Nephron progenitor cell (in vitro differentiated cells): Measurements from ENCODE around the gene DYRK4.
A peak's percentile ranks its signal among the peaks of the same experiment; 100 is the strongest.

Experiments used
- DNase-seq: peaks from one replicate; pipeline ENCODE4 v3.0.0; 2021
- H3K27ac Mint-ChIP-seq: 2 replicates; pipeline ENCODE4 v1.8.0; 2021; ENCODE audit warnings: mild to moderate bottlenecking, moderate library complexity, mixed read lengths
- H3K27me3 Mint-ChIP-seq: 2 replicates; pipeline ENCODE4 v1.8.0; 2021; ENCODE audit warnings: mild to moderate bottlenecking, low read depth, mixed read lengths; ENCODE audit not compliant: poor library complexity
- H3K36me3 Mint-ChIP-seq: 2 replicates; pipeline ENCODE4 v1.8.0; 2021; ENCODE audit warnings: low read depth, mixed read lengths
- H3K4me1 Mint-ChIP-seq: 2 replicates; pipeline ENCODE4 v1.8.0; 2021; ENCODE audit warnings: mixed read lengths
- H3K4me3 Mint-ChIP-seq: 2 replicates; pipeline ENCODE4 v1.8.0; 2021; ENCODE audit warnings: mild to moderate bottlenecking, moderate library complexity, mixed read lengths
- H3K9me3 Mint-ChIP-seq: 2 replicates; pipeline ENCODE4 v1.8.0; 2021; ENCODE audit warnings: mild to moderate bottlenecking, moderate library complexity, mixed read lengths
- CTCF ChIP-seq: fragments of 200-600 bp; sonication (generic); IDR thresholded peaks from 2 replicates; pipeline ENCODE4 v1.5.0; 2021; ENCODE audit warnings: antibody characterized with exemption

Gene DYRK4

GRCh38 chr12:4540170-4540569 is 21.8 kb upstream of the DYRK4 start:
- Mint-ChIP-seq H3K4me1 (peaks cover 27% of the 10 kb centered on the region), H3K27me3 (no peaks in the 10 kb centered on the region), H3K36me3 (peaks cover 23% of the 10 kb centered on the region), H3K27ac (no peak overlapping the region), H3K9me3 (no peaks in the 10 kb centered on the region), H3K4me3 (peak overlapping the region; percentile 96)
- DNase-seq = no peak
- TF ChIP-seq CTCF = no peak

GRCh38 chr12:4540638-4541037 is 21.4 kb upstream of the DYRK4 start:
- Mint-ChIP-seq H3K27me3 (no peaks in the 10 kb centered on the region), H3K27ac (no peak overlapping the region), H3K9me3 (no peaks in the 10 kb centered on the region), H3K4me1 (peaks cover 27% of the 10 kb centered on the region), H3K36me3 (peaks cover 27% of the 10 kb centered on the region), H3K4me3 (no peak overlapping the region)
- TF ChIP-seq CTCF = no peak
- DNase-seq = no peak

- no peak for TF ChIP-seq CTCF
- Mint-ChIP-seq H3K27me3 (no peaks in the 10 kb centered on the region), H3K36me3 (peaks cover 53% of the 10 kb centered on the region), H3K4me1 (peaks cover under 1% of the 10 kb centered on the region), H3K9me3 (no peaks in the 10 kb centered on the region), H3K4me3 (no peak overlapping the region), H3K27ac (no peak overlapping the region)
- no peak for DNase-seq
These were observed 16.8 kb upstream of the DYRK4 start for GRCh38 chr12:4545195-4545594.

- no peaks in the 10 kb centered on the region for H3K9me3 Mint-ChIP-seq
- peaks cover 40% of the 10 kb centered on the region for H3K36me3 Mint-ChIP-seq
- no peak for TF ChIP-seq CTCF
- H3K4me1 Mint-ChIP-seq = no peaks in the 10 kb centered on the region
- no peak overlapping the region for H3K4me3 Mint-ChIP-seq
- DNase-seq = no peak
- H3K27me3 Mint-ChIP-seq = no peaks in the 10 kb centered on the region
- H3K27ac Mint-ChIP-seq = no peak overlapping the region
These were observed 9.8 kb upstream of the DYRK4 start for GRCh38 chr12:4552191-4552590.

GRCh38 chr12:4553943-4554342 is 8.1 kb upstream of the DYRK4 start:
- no peak for TF ChIP-seq CTCF
- no peak overlapping the region for H3K27ac Mint-ChIP-seq
- no peaks in the 10 kb centered on the region for H3K4me1 Mint-ChIP-seq
- H3K36me3 Mint-ChIP-seq = peaks cover 32% of the 10 kb centered on the region
- no peak overlapping the region for H3K4me3 Mint-ChIP-seq
- no peaks in the 10 kb centered on the region for H3K27me3 Mint-ChIP-seq
- no peak for DNase-seq
- no peaks in the 10 kb centered on the region for H3K9me3 Mint-ChIP-seq

GRCh38 chr12:4555804-4556203 is 6.2 kb upstream of the DYRK4 start:
- no peak for TF ChIP-seq CTCF
- Mint-ChIP-seq H3K27me3 (no peaks in the 10 kb centered on the region), H3K27ac (no peak overlapping the region), H3K36me3 (peaks cover 18% of the 10 kb centered on the region), H3K4me1 (no peaks in the 10 kb centered on the region), H3K4me3 (no peak overlapping the region), H3K9me3 (no peaks in the 10 kb centered on the region)
- DNase-seq = no peak
